HL-60/S4 treated with phorbol 12-myristate 13-acetate at 8.2 ng/mL for 4 days and 3 days (cell line): ENCODE data around the gene ARL8B.
"Not testable (repeated sequence)": the region's sequence is repeated elsewhere in the genome, so short reads cannot be mapped to it uniquely, and the experiment has no call there.

ENCODE experiments used
- in situ Hi-C: fragments of 300-500 bp; cut with MboI; formaldehyde crosslinking; loops from 2 replicates; pipeline ENCODE4 v1.15.0; 2022; ENCODE audit warnings: low sequenced_read_pairs

ARL8B gene

DNA sequence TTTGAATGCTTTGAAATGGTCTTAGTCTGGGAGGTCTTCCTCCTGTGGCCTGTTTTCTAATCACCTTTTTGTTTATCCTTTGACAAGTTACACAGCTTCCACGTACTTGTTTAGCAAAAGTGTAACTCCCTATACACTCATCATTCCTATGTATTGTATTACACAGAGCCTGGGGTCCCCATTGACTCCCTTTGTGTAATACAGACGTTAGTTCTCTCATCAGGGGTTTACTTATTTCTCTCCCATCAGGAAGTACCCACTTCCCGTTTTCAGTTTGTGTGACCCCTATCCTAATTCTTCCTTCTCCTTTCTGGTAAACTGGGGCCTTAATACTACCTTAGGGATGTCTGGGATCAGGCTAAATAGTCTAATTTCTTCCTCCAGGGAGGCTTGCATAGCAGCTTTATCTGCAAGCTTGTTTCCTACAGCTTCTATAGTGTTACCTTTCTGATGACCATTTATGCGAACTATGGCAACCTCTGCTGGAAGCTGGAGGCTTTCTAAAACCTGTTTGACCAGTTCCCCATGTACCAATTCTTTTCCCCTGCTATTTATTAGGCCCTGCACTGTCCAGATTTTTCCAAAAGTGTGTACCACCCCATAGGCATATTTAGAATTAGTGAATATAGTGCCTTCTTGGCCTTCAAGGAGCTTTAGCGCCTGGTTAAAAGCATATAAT lies 22.4 kb downstream of the ARL8B start:
- in situ Hi-C loops: no loop called here

DNA sequence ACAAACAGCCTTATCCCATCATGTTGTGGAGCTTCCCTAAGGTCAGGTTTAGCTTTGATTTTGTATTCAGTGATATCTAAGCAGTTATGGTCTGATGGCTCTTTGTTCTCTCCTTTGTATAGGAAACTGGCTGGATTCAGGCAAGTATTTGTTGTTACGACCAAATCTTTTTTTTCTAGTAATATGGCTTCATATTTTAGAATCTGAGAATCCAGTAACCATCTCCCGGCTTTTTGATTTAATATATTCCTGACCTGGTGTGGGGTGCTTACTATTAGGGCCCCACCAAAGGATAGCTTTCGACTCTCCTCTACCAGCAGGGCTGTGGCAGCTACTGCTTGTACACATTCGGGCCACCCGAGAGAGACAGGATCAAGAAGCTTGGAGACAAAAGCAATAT lies 23.0 kb downstream of the ARL8B start:
- in situ Hi-C loops: no loop called here

DNA sequence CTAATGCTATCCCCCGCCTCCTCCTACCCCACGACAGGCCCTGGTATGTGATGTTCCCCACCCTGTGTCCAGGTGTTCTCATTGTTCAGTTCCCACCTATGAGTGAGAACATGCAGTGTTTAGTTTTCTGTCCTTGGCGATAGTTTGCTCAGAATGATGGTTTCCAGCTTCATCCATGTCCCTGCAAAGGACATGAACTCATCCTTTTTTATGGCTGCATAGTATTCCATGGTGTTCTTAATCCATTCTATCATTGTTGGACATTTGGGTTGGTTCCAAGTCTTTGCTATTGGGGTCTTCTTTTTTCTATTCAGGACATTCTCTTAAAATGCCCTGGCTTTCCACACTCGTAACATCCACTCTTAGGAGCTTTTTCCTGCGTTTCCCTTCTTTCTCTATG lies 25.1 kb downstream of the ARL8B start:
- in situ Hi-C loops: not testable (repeated sequence)

DNA sequence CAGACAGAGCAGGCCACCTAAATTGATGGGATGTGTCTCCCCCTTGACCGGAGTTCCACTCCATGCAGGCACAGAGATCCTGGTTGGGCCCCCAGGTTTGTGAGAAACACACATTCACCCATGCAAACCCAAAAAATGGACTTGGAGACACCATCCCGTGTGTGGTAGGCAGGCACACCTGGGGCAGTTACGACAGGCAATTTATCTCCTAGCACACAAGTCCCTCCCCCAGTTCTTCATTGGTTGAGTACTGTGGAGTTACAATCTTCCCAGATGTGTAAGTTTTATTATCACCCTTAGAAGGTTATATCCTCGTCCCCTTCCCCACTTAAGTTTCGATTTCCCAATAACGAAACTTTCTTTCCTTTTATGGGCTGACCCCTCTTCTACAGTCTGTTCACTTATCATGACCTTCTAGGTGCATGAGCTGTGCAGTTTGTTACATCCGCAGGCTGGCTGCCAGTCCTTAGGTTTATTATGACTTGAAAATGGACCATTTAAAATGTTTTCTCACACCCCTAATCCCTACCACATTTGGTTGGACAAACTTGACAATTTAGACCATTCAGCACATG lies 27.3 kb downstream of the ARL8B start:
- in situ Hi-C loops: no loop called here

DNA sequence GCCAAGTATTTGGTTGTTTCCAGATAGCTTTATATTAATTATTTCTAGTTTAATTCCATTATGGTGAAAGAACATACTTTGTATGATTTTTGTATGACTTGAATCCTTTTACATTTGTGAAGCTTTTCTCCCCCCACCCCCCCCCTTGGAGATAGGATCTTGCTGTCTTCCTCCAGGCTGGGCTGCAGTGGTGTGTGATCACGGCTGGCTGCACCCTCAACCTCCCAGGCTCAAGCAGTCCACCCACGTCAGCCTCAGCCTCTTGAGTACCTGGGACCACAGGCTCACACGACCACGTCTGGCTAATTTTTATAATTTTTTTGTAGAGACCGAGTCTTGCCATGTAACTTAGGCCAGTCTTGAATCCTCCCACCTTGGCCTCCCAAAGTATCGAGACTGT lies 29.5 kb downstream of the ARL8B start:
- in situ Hi-C loops: no loop called here

DNA sequence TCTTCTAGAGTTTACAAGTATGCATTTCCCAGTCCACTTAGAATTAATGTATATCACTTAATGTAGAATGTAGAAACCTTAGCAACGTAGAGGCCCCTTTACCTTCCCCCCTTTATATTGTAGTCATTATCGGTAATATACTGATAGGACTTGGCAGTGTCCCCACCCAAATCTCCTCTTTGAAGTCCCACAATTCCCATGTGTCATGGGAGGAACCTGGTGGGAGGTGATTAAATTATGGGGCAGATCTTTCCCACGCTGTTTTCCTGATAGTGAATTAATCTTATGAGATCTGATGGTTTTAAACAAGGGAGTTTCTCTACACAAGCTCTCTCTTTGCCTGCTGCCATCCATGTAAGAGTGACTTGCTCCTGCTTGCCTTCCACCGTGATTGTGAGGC lies 31.0 kb downstream of the ARL8B start:
- in situ Hi-C loops: no loop called here

DNA sequence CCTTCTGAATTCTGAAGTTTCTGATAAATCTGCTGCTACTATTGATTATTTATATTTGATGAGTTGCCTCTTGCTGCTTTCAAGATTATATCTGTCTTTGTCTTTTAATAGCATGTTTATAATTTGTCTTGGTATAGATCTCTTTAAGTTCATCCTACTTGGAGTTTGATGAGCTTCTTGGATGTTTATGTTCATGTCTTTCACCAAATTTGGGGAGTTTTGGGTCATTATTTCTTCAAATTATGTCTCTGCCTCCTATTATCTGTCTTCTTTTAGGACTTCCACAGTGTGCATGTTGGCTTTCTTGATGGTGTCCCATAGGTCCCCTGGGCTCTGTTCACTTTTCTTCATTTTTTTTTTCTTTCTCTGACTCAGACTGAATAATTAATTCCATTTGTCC lies 33.1 kb downstream of the ARL8B start:
- in situ Hi-C loops: no loop called here

DNA sequence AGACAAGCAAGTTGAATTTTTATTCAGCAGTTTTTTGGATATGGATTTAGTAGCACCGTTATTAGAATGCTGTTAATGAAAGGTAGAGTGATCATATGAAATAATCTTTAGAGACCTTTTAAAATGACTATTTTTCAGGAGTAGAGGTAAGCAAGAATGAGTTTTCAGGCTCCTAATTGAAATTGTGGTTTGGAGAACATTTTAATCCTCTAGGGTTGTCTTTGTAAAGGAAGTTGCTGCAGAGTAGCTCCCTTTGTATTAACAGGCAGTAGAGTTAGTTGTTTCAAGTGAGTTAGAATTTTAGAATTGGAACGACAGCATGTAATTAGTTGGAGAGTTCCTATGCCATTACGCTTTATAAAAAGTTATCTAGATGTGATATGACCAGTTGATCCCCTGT lies 38.2 kb downstream of the ARL8B start:
- in situ Hi-C loops: no loop called here

DNA sequence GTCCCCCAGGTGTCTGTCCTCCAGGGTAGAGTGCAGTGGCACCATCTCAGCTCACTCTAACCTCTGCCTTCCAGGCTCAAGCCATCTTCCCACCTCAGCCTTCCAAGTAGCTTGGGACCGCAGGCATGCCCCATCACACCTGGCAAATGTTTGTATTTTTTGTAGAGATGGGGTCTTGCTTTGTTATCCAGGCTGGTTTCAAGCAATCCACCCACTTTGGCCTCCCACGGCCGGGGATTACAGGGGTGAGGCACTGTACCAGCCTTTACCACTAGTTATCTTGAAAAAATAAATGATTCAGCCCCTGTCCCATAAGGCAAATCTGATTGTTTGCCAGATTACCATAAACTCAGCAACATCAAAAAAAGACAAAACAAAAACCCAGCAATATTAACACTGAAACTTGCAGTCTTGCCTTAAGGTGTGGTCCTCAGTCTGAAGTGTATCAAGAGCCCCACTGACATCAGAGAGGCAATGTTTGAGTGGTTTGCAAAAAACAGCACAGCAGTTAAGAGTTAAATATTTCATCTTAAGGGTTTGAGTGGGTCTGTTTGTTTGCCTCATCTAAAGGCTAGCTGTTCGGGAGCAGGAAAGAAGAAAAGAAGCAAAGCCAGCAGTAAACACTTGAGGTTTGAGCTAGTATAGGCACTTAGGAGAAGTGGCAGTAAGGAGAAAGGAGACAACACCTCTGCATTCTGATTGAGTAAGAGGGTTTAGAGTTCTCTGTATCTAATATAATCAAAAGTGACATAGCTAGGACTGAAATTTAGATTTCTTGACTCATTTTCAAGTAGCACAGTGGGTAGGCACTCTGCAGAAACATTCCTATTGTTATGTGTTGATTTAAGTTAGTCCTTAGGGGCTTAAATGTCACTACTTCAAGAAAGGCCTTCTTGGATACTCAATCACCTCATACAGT lies 39.1 kb downstream of the ARL8B start:
- in situ Hi-C loops: no loop called here

DNA sequence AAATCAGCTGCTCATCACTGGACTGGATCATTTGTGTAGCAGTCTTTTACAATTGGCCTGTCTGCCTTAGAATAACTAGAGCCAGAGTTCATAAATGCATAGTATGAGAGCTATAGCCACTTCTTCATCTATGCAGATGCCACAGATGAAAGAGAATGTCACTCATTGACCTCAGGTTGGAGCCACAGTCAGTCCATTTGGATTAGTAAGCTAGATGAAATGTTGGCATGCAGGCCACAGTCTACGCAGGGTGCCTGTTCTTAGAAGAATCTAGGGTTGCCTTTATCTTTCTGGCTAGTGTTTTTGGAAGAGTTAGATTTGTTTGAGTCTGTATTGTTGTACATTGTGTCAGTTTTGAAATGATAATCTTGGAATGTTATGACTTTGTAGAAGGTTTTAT lies 40.0 kb downstream of the ARL8B start:
- in situ Hi-C loops: no loop called here

DNA sequence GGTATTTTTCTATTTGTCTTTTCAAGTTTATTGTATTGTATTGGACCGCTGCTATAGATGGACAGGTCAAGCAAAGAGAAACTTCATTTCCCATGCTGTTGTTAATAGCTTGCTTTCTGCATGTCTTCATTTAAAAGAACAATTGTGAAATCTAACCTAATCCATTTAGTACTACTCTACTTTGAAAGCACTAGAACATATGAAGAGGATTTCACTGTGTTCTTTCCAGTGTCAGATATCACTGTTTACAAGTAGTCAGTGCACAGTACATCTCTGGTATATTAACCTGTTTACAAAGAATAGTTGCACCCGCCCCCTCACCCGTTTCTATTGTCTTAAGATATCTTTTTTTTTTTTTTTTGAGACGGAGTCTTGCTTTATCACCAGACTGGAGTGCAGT lies 43.6 kb downstream of the ARL8B start:
- in situ Hi-C loops: no loop called here

DNA sequence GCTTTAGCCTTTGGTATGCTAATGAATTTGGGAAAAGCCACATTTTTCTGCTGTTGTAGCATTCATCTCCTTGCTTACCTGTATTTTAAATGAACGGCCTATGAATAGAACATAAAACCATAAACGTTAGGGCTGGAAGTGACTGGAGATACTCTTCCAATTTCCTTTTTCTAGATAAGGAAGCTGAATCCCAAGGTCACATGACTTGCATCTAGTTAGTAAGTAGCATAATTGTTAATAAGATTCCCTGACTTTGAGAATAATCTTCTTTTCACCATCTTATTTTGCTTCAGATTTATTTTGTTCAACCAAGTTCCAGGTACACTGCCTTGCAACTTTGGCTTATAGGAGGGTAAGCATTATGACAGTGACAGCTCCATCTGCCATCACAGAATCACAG lies 44.8 kb downstream of the ARL8B start:
- in situ Hi-C loops: no loop called here

DNA sequence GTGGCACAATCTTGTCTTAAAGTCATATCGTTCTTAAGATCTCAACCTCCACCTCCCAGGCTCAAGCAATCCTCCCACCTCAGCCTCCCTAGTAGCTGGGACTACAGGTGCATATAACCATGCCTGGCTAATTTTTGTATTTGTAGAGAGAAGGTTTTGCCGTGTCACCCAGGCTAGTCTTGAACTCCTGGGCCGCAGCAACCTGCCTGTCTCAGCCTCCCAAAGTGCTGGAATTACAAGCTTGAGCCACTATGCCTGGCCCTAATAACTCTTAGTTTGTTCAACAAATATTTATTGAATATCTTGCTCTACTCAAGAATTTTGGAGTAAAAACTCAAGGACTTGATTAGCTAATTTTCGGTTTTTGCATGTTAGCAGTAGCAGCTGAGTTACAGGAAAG lies 46.0 kb downstream of the ARL8B start:
- in situ Hi-C loops: no loop called here

DNA sequence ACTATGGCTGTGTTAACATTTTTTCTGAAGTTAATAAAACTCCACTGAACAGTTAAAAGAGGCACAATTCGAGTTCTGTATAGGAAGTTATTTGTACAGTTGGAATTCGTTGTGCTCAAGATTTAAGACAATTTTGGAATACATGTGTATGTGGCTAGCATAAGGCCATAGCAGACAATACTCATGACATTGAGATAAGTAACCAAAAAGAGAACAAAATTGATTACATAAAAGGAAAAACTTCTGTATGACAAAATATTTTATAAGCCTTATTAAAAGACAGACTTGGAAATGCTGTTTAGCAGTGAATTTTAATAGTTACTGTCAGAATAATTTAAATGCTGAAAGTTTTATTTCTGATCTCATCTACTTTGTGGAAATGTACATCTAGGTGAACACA lies 47.7 kb downstream of the ARL8B start:
- in situ Hi-C loops: no loop called here

DNA sequence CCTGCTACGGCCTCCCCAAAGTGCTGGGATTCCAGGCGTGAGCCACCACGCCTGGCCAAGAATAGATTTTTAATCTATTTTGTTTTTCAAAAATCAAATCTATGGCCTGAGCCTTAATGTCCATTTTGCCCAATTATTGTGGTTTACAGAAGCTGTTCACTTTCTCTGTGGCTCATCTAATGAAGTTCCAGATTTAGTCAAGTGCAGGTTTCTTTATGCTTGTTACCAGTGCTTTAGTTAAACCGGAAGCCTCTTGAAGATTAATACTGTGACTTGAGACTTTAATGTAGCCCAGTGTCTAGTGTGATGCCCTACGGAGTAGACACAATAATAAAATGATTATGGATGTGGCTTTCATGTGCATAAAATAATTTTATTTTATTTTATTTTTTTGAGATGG lies 48.9 kb downstream of the ARL8B start:
- in situ Hi-C loops: no loop called here

DNA sequence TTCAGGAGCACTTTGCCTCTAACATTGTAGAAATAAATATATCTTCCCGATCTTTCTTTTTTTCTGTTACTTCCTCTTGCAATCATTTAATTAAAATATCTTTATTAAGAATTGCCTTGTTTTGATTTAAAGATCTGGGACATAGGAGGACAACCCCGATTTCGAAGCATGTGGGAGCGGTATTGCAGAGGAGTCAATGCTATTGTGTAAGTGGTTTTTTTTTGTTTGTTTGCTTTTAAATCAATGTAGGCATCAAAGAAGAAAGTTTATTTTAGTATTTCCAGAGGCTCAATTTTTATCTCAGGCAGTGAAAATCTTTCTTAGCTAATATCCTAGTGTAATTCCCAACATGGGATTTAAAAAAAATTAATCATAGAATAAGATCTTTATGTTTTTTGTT lies 49.9 kb downstream of the ARL8B start:
- in situ Hi-C loops: no loop called here

DNA sequence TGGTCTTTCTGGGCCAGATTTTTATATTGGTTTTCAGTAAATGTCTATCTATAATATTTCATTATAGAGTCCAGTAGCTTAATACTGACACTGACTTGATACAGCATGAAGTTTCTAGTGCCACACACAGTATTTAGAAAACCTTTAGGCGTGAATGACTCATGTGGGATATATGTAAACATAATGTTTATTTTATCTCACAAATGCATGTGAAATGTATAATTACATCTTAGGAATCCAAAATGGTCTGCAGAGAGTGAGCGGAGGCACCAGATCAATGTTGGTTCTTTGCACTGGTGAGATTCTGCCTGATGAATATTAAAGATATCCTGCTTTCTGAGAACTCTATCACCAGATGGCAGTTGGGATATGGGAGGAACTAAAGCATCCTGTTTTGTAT lies 56.9 kb downstream of the ARL8B start:
- in situ Hi-C loops: not testable (repeated sequence)

DNA sequence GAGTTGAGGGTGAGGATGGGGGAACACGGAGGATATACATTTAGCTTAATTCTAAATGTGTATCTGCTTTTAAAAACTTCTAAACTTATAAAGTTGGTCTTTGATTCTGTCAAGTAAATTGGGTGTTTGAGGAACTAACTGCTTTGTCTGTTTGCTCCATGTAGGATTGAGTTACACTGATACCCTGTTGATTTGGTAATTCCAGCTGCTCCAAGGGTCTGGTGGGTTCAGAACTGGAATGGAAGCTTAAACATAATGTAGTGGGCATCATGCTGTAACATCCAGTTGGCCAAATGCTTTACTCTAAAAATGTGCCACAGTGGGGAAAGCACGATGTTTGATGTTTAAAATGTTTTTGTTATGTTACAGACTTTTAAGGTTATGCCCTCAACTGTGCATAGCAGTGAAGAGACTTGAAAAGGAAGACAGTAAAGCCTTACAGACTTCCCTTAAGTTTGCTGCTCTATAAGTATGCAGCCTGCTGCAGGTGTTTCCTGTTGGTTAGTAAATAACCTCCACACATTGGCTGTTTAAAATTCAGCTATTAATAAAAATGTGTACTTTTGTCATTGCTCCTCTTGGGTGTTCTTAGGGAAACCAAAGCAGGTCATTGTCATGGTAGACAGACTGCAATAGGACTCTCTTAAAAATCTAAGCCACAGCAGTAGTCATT lies 59.5 kb downstream of the ARL8B start:
- in situ Hi-C loops: no loop called here

DNA sequence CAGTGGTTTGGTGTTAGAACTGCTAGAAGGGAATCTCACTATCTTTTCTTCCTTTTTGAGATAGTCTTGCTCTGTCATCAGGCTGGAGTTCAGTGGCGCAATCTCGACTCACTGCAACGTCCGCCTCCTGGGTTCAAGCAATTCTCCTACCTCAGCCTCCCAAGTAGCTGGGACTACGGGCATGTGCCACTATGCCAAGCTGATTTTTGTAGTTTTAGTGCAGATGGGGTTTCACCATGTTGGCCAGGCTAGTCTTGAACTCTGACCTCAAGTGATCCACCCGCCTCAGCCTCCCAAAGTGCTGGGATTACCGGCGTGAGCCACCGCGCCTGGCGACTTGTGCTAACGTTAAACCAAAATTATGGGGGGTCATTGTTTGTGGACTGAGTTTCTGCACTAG lies 61.6 kb downstream of the ARL8B start:
- in situ Hi-C loops: not testable (repeated sequence)

DNA sequence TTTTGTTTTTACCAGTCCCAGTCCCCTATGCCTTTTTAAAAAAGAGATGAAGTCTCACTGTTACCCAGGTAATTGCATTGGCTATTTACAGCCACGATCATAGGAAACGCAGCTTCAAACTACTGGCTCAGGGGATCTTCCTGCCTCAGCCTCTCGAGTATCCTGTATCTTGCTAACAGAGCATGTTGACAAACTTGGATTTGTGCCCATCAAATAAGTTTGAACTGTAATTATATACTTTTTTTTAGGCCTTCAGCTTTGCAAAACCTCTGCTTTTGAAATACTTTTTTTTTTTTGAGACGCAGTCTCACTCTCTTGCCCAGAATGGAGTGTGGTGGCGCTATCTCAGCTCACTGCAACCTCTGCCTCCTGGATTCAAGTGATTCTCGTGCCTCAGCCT lies 62.4 kb downstream of the ARL8B start:
- in situ Hi-C loops: no loop called here

DNA sequence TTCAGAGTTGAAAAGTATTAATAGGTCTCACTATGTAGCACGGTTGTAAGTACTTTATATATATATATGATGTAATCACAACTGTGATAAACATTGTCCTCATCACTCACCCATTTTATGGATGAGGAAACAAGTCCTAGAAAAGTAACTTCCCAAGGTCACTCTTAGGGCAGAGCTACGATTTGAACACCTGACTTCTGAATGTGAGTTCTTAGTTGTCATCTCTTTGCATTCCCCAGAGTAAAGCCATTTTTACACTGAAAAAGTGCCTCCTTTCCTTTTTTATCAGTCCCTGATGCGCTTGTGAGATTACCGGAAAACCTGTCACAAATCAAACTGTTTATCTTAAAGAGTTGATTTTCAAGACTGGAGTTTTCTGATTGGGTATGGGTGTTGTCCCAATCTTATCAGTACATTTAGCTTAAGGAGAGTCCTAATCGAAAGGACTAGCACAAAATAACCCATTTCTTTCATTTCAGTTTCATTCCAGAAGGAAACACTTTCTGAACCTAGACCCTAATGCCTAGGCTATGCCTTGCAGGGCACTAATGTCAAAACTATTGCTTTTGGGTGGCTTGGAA lies 63.1 kb downstream of the ARL8B start:
- in situ Hi-C loops: no loop called here
